ENCODE results near the gene DMRT1.

- TF ChIP-seq CTCF (conservative IDR thresholded peaks at IDR 0.05; ENCODE audit: low read depth, low read length) (no peak), EZH2 (IDR thresholded peaks at IDR 0.05; ENCODE audit: borderline replicate concordance, low read depth, low read length, poor library complexity, severe bottlenecking) (no peak)
These were observed 1.3 kb downstream of the DMRT1 start for GRCh38 chr9:842635-843426.

Data from A673 (cell line).